ENCODE results near the gene VPS9D1. TPM values are rescaled to one million over a fixed set of nuclear protein-coding genes. Genes with fewer than 3 reads are reported as not detected.

Gene VPS9D1
- polyA plus RNA-seq, 3 donors = 1.2 to 29.7 (median 1.6) TPM

DNA sequence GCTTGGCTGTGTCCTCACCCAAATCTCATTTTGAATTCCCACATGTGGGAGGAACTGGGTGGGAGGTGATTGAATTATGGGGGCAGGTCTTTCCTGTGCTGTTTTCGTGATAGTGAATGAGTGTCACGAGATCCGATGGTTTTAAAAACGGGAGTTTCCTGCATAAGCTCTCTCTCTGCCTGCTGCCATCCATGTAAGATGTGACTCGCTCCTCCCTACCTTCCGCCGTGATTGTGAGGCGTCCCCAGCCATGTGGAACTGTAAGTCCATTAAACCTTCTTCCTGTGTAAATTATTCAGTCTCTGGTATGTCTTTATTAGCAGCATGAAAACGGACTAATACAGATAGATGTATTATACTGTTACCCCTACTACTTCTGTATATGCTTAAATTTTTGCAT lies 59.5 kb downstream of the VPS9D1 start:
- Histone ChIP-seq H3K9ac (ENCODE audit: insufficient read depth, low read length, poor library complexity, severe bottlenecking) (no peak overlapping the region), H3K27me3 (ENCODE audit: control insufficient read depth in 2 of 2, insufficient read depth in 2 of 2, low read length in 2 of 2) (no peaks in the 10 kb centered on the region), H4K20me1 (ENCODE audit: insufficient read depth, low read length) (peaks cover 9% of the 10 kb centered on the region), H3K9me3 (replicated peaks in 1 of 2; ENCODE audit: control insufficient read depth in 1 of 2, insufficient read depth in 1 of 2, low read length in 2 of 2) (peaks cover 0 to 2% of the 10 kb centered on the region in 2 donors), H3K4me3 (replicated peaks in 1 of 3; ENCODE audit: low read depth in 2 of 3, low read length in 3 of 3) (no peak overlapping the region), H3K79me2 (ENCODE audit: insufficient read depth, low read length) (peaks cover 28% of the 10 kb centered on the region), H3K4me2 (replicated peaks; ENCODE audit: extremely low read depth, low read length, poor library complexity, severe bottlenecking) (no peak overlapping the region), H3K4me1 (ENCODE audit: control insufficient read depth in 1 of 2, insufficient read depth in 2 of 2, low read length in 2 of 2) (peaks cover 16 to 19% of the 10 kb centered on the region in 2 donors), H3K27ac (ENCODE audit: low read depth in 1 of 2, low read length in 2 of 2) (no peak overlapping the region), H3K36me3 (replicated peaks in 1 of 2; ENCODE audit: control insufficient read depth in 1 of 2, insufficient read depth in 2 of 2, low read length in 2 of 2) (peaks cover 2 to 37% of the 10 kb centered on the region in 2 donors), H2AFZ (ENCODE audit: insufficient read depth, low read depth, low read length, poor library complexity, severe bottlenecking) (no peak overlapping the region)
- WGBS (ENCODE audit: insufficient coverage) = 91% methylated on average over 8 of the region's 9 CpGs
- H3K4me1 Mint-ChIP-seq = peaks cover 17% of the 10 kb centered on the region
- DNase-seq = no peak
- TF ChIP-seq, protein P1, sequence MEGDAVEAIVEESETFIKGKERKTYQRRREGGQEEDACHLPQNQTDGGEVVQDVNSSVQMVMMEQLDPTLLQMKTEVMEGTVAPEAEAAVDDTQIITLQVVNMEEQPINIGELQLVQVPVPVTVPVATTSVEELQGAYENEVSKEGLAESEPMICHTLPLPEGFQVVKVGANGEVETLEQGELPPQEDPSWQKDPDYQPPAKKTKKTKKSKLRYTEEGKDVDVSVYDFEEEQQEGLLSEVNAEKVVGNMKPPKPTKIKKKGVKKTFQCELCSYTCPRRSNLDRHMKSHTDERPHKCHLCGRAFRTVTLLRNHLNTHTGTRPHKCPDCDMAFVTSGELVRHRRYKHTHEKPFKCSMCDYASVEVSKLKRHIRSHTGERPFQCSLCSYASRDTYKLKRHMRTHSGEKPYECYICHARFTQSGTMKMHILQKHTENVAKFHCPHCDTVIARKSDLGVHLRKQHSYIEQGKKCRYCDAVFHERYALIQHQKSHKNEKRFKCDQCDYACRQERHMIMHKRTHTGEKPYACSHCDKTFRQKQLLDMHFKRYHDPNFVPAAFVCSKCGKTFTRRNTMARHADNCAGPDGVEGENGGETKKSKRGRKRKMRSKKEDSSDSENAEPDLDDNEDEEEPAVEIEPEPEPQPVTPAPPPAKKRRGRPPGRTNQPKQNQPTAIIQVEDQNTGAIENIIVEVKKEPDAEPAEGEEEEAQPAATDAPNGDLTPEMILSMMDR (IDR thresholded peaks at IDR 0.05) = no peak
- peaks cover 25 to 45% of the 10 kb centered on the region in 2 donors for H3K36me3 Mint-ChIP-seq
- H3K27me3 Mint-ChIP-seq (ENCODE audit: low read depth in 3 of 3) = no peaks in the 10 kb centered on the region
- intact Hi-C loops (cut with micrococcal nuclease) = no loop called here
- peaks cover 0 to 5% (median 1%) of the 10 kb centered on the region in 7 donors for H3K9me3 Mint-ChIP-seq
- no peak overlapping the region for H3K4me3 Mint-ChIP-seq
- no peak overlapping the region for H3K27ac Mint-ChIP-seq

DNA sequence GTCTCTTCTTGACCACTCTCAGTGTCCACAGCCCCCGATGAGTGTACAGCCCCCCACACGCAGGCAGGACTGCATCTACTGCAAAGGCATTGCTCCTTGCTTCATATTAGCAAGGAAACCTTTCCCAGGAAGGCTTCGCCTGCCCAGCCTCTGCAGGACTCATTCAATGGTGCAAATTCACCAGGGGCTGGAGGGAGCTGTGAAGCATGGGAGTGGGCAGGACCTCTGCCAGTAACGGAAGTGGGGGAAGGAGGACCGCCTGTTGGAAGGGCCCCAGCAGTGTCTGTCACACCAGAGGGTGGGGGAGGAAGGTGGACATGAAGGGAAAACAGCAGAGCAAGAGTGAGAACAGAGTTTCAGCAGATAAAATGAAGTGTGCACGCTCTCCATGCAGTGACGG lies 60.6 kb downstream of the VPS9D1 start:
- Histone ChIP-seq H3K36me3 (replicated peaks in 1 of 2; ENCODE audit: control insufficient read depth in 1 of 2, insufficient read depth in 2 of 2, low read length in 2 of 2) (peaks cover 2 to 40% of the 10 kb centered on the region in 2 donors), H3K9me3 (replicated peaks in 1 of 2; ENCODE audit: control insufficient read depth in 1 of 2, insufficient read depth in 1 of 2, low read length in 2 of 2) (no peaks in the 10 kb centered on the region), H3K4me2 (replicated peaks; ENCODE audit: extremely low read depth, low read length, poor library complexity, severe bottlenecking) (no peak overlapping the region), H2AFZ (ENCODE audit: insufficient read depth, low read depth, low read length, poor library complexity, severe bottlenecking) (no peak overlapping the region), H4K20me1 (ENCODE audit: insufficient read depth, low read length) (peaks cover 15% of the 10 kb centered on the region), H3K4me1 (ENCODE audit: control insufficient read depth in 1 of 2, insufficient read depth in 2 of 2, low read length in 2 of 2) (peaks cover 16 to 21% of the 10 kb centered on the region in 2 donors), H3K27ac (ENCODE audit: low read depth in 1 of 2, low read length in 2 of 2) (no peak overlapping the region), H3K9ac (ENCODE audit: insufficient read depth, low read length, poor library complexity, severe bottlenecking) (no peak overlapping the region), H3K79me2 (ENCODE audit: insufficient read depth, low read length) (peaks cover 39% of the 10 kb centered on the region), H3K27me3 (ENCODE audit: control insufficient read depth in 2 of 2, insufficient read depth in 2 of 2, low read length in 2 of 2) (no peaks in the 10 kb centered on the region), H3K4me3 (replicated peaks in 1 of 3; ENCODE audit: low read depth in 2 of 3, low read length in 3 of 3) (no peak overlapping the region)
- DNase-seq = no peak
- peaks cover 25 to 54% of the 10 kb centered on the region in 2 donors for H3K36me3 Mint-ChIP-seq
- H3K4me3 Mint-ChIP-seq = no peak overlapping the region
- TF ChIP-seq, protein P1 (IDR thresholded peaks at IDR 0.05) = no peak
- intact Hi-C loops (cut with micrococcal nuclease) = no loop called here
- H3K4me1 Mint-ChIP-seq = peaks cover 27% of the 10 kb centered on the region
- peaks cover 0 to 1% (median 0%) of the 10 kb centered on the region in 3 donors for H3K27me3 Mint-ChIP-seq (ENCODE audit: low read depth in 3 of 3)
- WGBS (ENCODE audit: insufficient coverage) = 95% methylated on average over 5 of the region's 7 CpGs
- H3K9me3 Mint-ChIP-seq = no peaks in the 10 kb centered on the region
- H3K27ac Mint-ChIP-seq = no peak overlapping the region

Data from CD14-positive monocyte (primary cell).